Renal cortex interstitium (tissue), 15 donors: ENCODE data around the gene FRMPD4. TPM values are rescaled to one million over a fixed set of nuclear protein-coding genes. Genes with fewer than 3 reads are reported as not detected.
"Not testable (repeated sequence)": the region's sequence is repeated elsewhere in the genome, so short reads cannot be mapped to it uniquely, and the experiment has no call there.

ENCODE experiments used
- DNase-seq, 11 donors: peaks; one replicate each; pipeline ENCODE4 v3.0.0-alpha.2; 2013; ENCODE audit warnings: low read depth in 9 of 11, low spot score in 4 of 11; ENCODE audit errors: extremely low read depth in 1 of 11
- long read RNA-seq, 16 experiments: transcript quantifications; one replicate each; lab custom pipeline, GENCODE V29; 2026
- polyA plus RNA-seq, 3 donors: library from polyadenylated mRNA; unstranded; fragments of 120-200 nt; gene quantifications; one replicate each; pipeline ENCODE4 v1.2.1, GENCODE V29; 2013; ENCODE audit not compliant: insufficient read length in 3 of 3

The FRMPD4 gene
- polyA plus RNA-seq: under 1 TPM; 0.09 to 0.16 (median 0.12) TPM
- long read RNA-seq, donor 1: 0 reads
- long read RNA-seq, donor 2: 0 reads
- long read RNA-seq, donor 3: 0 reads
- long read RNA-seq, donor 4: 0 reads
- long read RNA-seq, donor 5: 0 reads
- long read RNA-seq, donor 6: 0 reads
- long read RNA-seq, donor 7: 0 reads
- long read RNA-seq, donor 8: 0 reads
- long read RNA-seq, donor 9: 0 reads
- long read RNA-seq, donor 10: 0 reads
- long read RNA-seq, donor 11: 0 reads
- long read RNA-seq, donor 12: 0 reads
- long read RNA-seq, donor 13: 0 reads
- long read RNA-seq, donor 14: 0 reads
- long read RNA-seq, donor 15: 0 reads
- long read RNA-seq, donor 16: 0 reads

DNA sequence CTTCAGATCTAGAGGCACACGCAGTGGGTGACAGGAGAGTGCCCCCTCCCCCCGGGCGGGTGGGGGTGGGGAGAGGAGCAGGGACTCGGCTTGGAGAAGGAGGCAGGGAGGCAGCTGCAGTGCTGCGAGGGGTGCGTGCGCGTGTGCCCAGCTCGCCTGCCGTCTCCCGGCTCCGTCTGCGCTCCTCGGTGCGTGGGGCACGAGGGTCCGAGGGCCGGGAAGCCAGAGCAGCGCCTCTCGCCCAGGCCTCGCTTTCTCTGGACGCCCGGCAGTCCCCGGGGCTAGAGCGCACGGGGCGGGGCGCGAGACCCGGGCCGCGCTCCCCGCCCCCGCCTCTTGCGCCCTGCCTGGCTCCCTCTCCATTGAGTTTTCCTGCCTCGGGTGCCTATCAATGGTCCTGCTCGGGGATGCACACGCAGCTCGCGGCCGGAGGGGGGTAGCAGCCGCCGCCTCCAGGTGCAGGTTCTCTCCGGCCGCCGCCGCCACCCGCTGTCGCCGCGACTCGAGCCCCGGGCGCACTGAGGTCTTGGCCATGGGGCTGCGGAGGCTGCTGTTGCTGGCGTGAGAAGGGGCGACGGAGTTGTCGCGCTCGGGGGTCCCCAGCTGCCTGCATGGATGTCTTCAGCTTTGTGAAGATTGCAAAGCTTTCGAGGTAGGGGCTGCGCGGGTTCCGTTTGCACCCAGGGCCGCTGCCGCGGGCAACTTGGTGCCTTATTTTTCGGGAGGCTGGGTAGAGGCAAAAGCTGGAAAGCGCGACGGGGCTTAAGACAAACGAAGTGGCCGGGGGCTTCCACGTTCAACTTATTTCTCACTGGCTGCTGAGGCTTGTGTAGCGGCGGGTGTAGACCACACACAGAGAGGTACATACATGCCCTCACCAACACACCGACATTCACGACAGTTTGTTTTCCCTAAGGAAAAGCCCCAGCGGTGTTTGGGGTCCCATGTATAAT, at the start of gene FRMPD4:
Gene FRMPD4 (plus strand): TSS at position 113 of the 953 bp plus-strand sequence. CDS start 499 bp downstream, at position 612.
- DNase-seq: peak in 1 of 11 donors; percentile 2

DNA sequence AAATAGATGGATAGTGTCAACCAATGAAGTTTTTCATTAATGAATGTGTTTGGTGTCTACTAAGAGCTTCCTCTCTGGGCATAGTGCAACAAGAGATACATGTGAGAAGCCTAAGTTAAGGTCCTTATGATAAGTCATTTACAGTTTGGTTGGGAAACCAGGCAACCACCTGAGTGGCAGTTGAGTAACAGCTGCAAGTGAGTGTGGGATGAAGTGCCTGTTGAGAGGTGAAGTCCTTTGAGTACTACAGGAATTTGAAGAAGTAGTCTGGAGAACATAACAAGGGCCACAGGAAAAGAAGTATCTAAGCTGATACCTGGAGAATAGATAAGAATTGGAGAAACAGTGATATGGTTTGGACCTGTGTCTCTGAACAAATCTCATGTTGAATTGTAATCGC, 48.5 kb upstream of the FRMPD4 start:
- no peak for DNase-seq

GRCh38 chrX:12113321-12113720, 25.0 kb upstream of the FRMPD4 start:
- DNase-seq: no peak

DNA sequence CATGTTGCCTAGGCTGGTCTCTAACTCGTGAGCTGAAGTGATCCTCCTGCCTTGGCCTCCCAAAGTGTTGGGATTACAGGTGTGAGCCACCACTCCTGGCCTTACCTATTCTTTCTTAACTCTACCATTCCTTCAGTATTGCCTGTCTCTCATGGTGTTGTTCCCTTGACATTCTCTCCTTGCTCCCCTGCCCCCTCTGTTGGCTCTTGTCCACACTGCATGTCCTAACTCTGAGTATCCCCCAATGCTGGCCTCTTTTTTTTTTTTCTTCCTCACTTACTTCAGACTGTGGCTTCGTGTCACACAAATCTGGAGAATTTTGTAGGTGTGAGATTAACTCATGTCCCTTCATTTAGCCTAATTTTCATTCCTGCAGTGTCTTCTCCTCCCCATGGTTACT, 22.9 kb upstream of the FRMPD4 start:
- no peak for DNase-seq

GRCh38 chrX:12118134-12118533, 20.1 kb upstream of the FRMPD4 start:
- DNase-seq: no peak

- no peak for DNase-seq
These were observed 10.3 kb upstream of the FRMPD4 start for GRCh38 chrX:12128017-12128416.

DNA sequence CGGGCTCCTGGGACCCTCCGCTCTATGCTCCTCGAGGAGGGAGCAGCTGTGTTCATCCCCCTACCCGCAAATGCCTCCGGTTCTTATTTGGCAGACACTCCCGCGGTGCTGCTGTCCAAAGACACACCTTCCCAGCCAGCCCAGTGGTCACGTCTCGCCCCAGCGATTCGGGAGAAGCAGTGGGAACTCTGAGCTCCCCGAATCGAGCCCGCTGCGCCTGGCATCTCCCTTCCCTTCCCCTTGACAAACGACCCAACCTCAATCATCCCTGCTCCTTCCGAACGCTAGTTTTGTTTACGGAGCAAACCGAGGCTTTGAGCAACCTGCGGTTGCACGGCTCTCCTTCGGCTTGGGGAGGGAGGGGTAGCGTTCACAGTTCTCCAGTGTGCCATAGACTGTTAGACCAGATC, 317 bp upstream of the FRMPD4 start:
- no peak for DNase-seq

GRCh38 chrX:12139934-12140611, 1.8 kb downstream of the FRMPD4 start:
- DNase-seq: no peak

GRCh38 chrX:12141511-12141910, 3.2 kb downstream of the FRMPD4 start:
- DNase-seq: no peak

DNA sequence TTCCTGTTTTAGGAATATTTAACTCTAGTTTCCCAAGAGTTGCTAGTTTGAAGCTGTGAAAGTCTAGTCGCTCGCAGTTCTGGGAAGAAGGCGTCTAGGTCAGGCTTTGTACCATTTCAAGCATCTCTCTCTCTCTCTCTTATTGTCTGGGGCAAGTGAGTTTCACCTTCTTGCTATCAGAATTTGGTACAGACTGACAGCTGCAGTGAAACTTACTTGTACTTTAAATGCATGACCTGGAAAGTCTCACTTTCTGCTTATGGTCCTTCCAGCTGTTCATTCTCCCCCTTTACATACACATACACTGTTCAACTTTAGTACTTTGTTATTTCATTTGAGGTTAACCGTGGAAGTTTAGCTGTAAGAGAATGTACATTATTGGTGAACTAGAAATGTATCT, 4.4 kb downstream of the FRMPD4 start:
- DNase-seq: no peak

GRCh38 chrX:12145402-12145801, 7.1 kb downstream of the FRMPD4 start:
- no peak for DNase-seq

DNA sequence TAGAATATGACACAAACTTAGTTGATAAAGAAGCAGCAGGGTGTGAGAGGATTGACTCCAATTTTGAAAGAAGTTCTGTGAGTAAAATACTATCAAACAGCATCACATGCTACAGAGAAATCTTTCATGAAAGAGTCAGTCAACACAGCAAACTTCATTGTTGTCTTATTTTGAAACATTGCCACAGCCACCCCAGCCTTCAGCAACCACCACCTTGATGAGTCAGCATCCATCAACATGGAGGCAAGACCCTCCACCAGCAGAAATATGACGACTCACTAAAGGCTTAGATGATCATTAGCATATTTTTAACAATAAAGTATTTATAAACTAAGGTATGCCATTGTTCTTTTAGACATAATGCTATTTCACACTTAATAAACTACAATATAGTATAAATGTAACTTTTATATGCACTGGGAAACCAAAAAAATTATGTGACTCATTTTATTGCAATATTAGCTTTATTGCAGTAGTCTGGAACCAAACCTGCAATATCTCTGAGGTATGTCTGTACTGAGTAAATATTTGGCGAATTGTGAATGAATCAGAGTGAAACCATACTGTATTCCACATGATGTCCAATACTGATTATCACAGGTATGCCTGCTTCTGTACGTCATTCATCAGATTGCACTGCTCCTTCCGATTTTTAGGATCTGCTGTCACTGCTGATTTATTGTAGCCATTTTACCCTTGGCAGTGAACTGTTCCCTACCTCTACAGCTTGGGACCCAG, 11.6 kb downstream of the FRMPD4 start:
- no peak for DNase-seq

- no peak for DNase-seq
These were observed 15.0 kb downstream of the FRMPD4 start for GRCh38 chrX:12153317-12153716.

DNA sequence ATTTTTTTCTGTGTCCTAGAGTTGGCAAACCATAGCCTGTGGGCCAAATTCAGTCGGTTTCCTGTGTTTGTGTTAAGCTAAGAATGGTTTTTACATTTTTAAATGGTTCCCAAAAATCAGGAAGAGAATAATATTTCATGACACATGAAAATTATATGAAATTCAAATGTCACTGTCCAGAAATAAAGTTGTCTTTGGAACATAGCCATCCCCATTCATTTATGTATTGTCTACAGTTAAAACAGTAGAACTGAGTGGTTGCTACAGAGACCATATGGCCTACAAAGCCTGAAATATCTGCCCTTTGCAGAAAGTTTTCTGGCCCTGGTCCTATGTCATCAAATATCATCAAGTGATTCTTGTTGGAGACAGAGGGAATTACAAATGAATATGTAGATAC, 15.5 kb downstream of the FRMPD4 start:
- peak in 6 of 11 donors; percentile 20 to 46 (median 26) for DNase-seq

DNA sequence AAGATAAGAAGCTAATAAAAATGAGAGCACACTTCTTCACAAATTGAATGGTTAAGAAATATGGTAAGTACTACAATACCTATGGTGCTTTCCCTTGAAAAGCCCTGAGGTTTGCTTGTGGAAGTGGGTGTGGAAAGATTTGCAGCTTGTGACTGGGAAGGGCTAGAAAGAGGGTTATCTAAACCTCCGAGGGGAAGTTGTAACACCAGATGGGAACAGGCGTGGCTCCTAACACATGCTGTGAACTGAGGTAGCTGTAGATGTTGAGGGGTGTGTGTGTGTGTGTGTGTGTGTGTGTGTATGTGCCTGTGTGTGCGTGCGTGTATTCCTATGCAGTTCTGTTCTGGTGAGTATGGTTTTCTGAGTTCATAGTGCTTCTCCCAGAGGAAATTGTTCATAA, 21.5 kb downstream of the FRMPD4 start:
- no peak for DNase-seq

- DNase-seq: no peak
These were observed 24.1 kb downstream of the FRMPD4 start for GRCh38 chrX:12162420-12162819.

GRCh38 chrX:12164180-12164579, 25.9 kb downstream of the FRMPD4 start:
- DNase-seq: not testable (repeated sequence)

- no peak for DNase-seq
These were observed 32.5 kb downstream of the FRMPD4 start for GRCh38 chrX:12170755-12171154.

DNA sequence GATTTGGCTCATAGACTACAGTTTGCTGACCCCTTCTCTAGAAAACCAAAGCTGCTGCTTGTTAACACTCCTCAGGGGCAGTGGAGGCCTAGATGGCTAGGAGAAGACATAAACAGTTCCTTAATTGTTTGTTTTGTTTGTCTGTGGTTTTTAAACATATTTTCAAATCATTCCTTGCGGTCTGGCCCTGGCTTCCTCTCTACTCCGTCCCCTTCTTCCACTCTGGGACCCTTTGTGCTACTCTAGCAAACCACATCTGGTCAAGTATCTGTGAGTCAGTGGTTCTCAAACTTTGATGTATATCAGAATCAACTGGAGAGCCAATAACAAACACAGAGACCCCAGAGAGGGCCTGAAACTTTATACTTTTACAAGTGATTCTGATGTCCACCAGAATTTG, 36.1 kb downstream of the FRMPD4 start:
- no peak for DNase-seq
